H1 (cell line): Measurements from ENCODE around the gene SLC4A9.

ENCODE experiments used
- CTCF ChIP-seq, 3 experiments: IDR thresholded peaks; 1 replicate in 2 of 3; 2 replicates in 1 of 3; pipeline versions ENCODE4 v1.5.1 to v1.6.1; 2011; ENCODE audit warnings: low read length in 3 of 3, mild to moderate bottlenecking in 3 of 3, inconsistent platforms in 2 of 3, low read depth in 1 of 3, moderate library complexity in 1 of 3; ENCODE audit not compliant: insufficient read depth in 1 of 3; ENCODE audit errors: control extremely low read depth in 1 of 3
- EZH2 ChIP-seq: fragments of 200-600 bp; sonication (generic); IDR thresholded peaks from 2 replicates; pipeline ENCODE4 v1.7.1; 2012; ENCODE audit warnings: low read depth, mild to moderate bottlenecking, moderate library complexity, low read length, inconsistent platforms; ENCODE audit not compliant: severe bottlenecking
- JUN ChIP-seq: IDR thresholded peaks from 2 replicates; pipeline ENCODE4 v1.6.1; 2011; ENCODE audit warnings: low read depth, mild to moderate bottlenecking, improper control_type of control experiment, low read length
- KDM1A ChIP-seq: fragments of 200-600, 300-600 bp; sonication (generic); IDR thresholded peaks from 2 replicates; pipeline ENCODE4 v1.7.1; 2016; ENCODE audit warnings: mild to moderate bottlenecking, low read length, borderline replicate concordance
- POLR2A ChIP-seq, 2 experiments: IDR thresholded peaks; 1 replicate in 1 of 2; 2 replicates in 1 of 2; pipeline ENCODE4 v1.6.1; 2011; ENCODE audit warnings: low read depth in 2 of 2, low read length in 2 of 2, mild to moderate bottlenecking in 2 of 2; ENCODE audit errors: control extremely low read depth in 1 of 2
- POLR2AphosphoS5 ChIP-seq: IDR thresholded peaks from 2 replicates; pipeline ENCODE4 v1.6.1; 2011; ENCODE audit warnings: low read depth, low read length
- RAD21 ChIP-seq, 2 experiments: IDR thresholded peaks in 1 of 2; conservative IDR thresholded peaks in 1 of 2; 2 replicates each; pipeline ENCODE4 v1.6.1; 2011; ENCODE audit warnings: low read depth in 2 of 2, low read length in 2 of 2, improper control_type of control experiment in 1 of 2, inconsistent platforms in 1 of 2, mild to moderate bottlenecking in 1 of 2, moderate library complexity in 1 of 2
- SIN3A ChIP-seq, 2 experiments: IDR thresholded peaks in 1 of 2; conservative IDR thresholded peaks in 1 of 2; 2 replicates each; pipeline ENCODE4 v1.6.1; 2011 to 2012; ENCODE audit warnings: low read length in 2 of 2, improper control_type of control experiment in 1 of 2, low read depth in 1 of 2, mild to moderate bottlenecking in 1 of 2
- SIX5 ChIP-seq: IDR thresholded peaks from 2 replicates; pipeline ENCODE4 v1.6.1; 2011; ENCODE audit warnings: mild to moderate bottlenecking, low read depth, low read length
- SRF ChIP-seq: IDR thresholded peaks from 2 replicates; pipeline ENCODE4 v1.6.1; 2011; ENCODE audit warnings: mild to moderate bottlenecking, low read depth, low read length, moderate library complexity
- SUZ12 ChIP-seq: fragments of 200-600 bp; sonication (generic); IDR thresholded peaks from 2 replicates; pipeline ENCODE4 v1.6.1; 2012; ENCODE audit warnings: mild to moderate bottlenecking, inconsistent platforms, low read length, moderate library complexity, mixed read lengths
- ZNF274 ChIP-seq: IDR thresholded peaks from 2 replicates; pipeline ENCODE4 v1.7.0; 2012; ENCODE audit warnings: low read length, borderline replicate concordance; ENCODE audit errors: extremely low read depth
- TF ChIP-seq, protein P1 (sequence below): IDR thresholded peaks from 2 replicates; pipeline ENCODE4 v1.6.1; 2011; ENCODE audit warnings: low read length, improper control_type of control experiment

DNA sequence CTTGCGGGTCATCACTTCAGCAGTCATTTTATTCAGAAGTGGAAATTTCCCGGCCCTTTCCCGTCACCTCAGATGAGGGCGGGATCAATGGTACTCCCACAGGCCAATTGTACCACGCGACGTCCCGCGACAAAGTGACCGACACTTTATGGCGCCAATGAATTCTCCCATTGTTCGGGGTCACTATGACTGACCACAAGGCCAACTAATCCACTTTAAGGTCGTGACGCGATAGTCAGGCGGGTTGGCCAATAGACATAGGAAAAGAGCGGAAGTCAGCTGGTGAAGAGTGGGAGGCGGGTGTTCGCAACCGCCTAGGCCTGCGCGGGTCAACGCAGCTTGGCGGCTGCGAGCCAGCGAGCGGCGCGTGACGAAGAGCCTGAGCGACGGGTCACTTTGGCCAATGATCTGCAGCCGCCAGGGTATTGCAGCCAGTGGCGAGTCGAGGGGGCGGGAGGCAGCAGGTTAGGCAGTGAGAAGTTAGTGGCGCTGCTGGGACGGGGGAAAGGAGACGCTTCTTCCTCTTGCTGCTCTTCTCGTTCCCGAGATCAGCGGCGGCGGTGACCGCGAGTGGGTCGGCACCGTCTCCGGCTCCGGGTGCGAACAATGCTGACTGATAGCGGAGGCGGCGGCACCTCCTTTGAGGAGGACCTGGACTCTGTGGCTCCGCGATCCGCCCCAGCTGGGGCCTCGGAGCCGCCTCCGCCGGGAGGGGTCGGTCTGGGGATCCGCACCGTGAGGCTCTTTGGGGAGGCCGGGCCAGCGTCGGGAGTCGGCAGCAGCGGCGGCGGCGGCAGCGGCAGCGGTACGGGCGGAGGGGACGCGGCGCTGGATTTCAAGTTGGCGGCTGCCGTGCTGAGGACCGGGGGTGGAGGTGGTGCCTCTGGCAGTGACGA lies 41.6 kb downstream of the SLC4A9 start, which contains the start of gene ANKHD1:
- TF ChIP-seq CTCF (IDR thresholded peaks at IDR 0.05; ENCODE audit: control extremely low read depth in 1 of 3, insufficient read depth in 1 of 3, low read depth in 1 of 3, low read length in 3 of 3): no peak
- TF ChIP-seq POLR2A (IDR thresholded peaks at IDR 0.05; ENCODE audit: control extremely low read depth in 1 of 2, low read depth in 2 of 2, low read length in 2 of 2): peak; percentile 29 to 90
- TF ChIP-seq ZNF274: no peak
- no peak for TF ChIP-seq RAD21 (IDR thresholded peaks at IDR 0.05 in 1 of 2, conservative IDR thresholded peaks at IDR 0.05 in 1 of 2; ENCODE audit: low read depth in 2 of 2, low read length in 2 of 2)
- TF ChIP-seq EZH2: no peak
- peak; percentile 94 for TF ChIP-seq POLR2AphosphoS5
- peak in 1 of 2 experiments; percentile 22; a peak in 1 of 4 replicates for TF ChIP-seq SIN3A (conservative IDR thresholded peaks at IDR 0.05 in 1 of 2, IDR thresholded peaks at IDR 0.05 in 1 of 2; ENCODE audit: low read depth in 1 of 2, low read length in 2 of 2)
- TF ChIP-seq SUZ12: no peak
- no peak for TF ChIP-seq SRF
- no peak for TF ChIP-seq KDM1A
- TF ChIP-seq JUN: no peak
- TF ChIP-seq SIX5: no peak
- TF ChIP-seq, protein P1, sequence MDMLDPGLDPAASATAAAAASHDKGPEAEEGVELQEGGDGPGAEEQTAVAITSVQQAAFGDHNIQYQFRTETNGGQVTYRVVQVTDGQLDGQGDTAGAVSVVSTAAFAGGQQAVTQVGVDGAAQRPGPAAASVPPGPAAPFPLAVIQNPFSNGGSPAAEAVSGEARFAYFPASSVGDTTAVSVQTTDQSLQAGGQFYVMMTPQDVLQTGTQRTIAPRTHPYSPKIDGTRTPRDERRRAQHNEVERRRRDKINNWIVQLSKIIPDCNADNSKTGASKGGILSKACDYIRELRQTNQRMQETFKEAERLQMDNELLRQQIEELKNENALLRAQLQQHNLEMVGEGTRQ: peak; percentile 75
